HG03196 (cell line): ENCODE results near the gene ACSM6.
"Not testable (repeated sequence)": the region's sequence is repeated elsewhere in the genome, so short reads cannot be mapped to it uniquely, and the experiment has no call there.

Experiments
- ATAC-seq: cut with Tn5 transposase; IDR thresholded peaks from one replicate; pipeline ENCODE4 v1.9.1; 2021; ENCODE audit not compliant: unreplicated experiment

The ACSM6 gene

GRCh38 chr10:95214369-95214768 lies 20.3 kb downstream of the ACSM6 start:
- no peak for ATAC-seq

DNA sequence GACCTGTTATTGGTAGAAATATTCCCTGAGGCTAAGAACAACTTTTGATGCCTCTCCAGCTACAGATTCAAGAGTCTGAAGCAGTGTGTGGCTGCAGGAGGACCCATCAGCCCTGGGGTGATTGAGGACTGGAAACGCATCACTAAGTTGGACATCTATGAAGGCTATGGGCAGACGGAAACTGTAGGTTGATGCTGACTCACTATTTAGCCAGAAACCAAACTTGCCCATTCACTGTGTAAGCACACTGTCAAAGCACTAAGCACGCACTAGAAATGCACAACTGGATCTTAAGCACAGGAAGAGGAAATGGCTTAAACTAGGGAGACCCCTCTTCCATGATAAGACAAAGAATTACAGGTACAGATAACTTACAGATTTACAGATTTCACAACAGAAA lies 20.8 kb downstream of the ACSM6 start:
- peak; percentile 72 for ATAC-seq

DNA sequence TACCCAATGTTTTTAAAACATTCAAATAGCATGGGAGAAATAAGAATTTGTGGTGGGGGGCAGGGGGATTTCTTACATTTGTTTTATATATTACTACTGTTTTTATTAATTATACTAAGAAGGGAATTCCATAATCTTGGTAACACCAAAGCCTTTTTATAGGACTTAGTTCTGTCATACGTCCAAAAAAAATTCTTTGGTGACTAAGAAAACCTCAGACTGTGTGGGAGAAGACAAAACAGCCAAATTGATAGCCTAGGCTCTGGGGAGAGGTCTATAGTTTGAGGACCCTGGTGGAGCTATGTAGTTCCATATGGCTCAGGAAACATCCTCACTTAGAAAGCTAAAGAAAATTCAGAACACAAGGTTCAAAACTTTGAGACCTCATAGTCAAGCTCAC lies 23.4 kb downstream of the ACSM6 start:
- ATAC-seq, result no peak

- ATAC-seq, result no peak
Observed at GRCh38 chr10:95220539-95220938, 26.5 kb downstream of the ACSM6 start.

DNA sequence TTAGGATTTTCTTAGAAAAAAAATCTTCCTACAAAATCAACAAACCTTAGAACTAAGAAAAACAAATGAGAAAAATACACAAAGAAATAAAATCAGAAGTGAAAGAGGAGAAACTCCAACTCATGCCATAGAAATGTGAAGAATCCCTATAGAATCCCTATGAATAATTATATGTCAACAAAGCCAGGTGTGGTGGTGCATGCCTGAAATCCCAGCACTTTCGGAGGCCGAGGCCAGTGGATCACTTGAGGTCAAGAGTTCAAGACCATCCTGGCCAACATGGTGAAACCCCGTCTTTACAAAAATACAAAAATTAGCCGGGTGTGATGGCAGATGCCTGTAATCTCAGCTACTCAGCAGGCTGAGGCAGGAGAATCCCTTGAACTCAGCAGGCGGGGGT lies 27.1 kb downstream of the ACSM6 start:
- ATAC-seq, result no peak

DNA sequence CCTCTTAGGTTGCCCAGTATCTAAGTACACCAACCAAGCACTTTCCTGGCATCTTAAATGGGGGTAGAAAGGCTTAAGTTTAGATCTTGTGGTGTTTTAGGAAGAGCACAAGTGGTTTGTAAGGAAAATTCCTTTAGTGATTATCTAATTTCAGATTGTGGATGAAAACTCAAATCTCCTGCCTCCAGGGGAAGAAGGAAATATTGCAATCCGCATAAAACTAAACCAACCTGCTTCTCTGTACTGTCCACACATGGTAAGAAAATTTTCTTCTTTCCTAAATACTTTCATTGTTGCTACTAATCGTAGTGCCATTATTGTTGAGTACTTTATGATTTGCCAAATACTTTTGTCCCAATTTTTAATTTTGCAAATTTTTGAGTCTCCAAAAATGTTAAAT lies 31.1 kb downstream of the ACSM6 start:
- ATAC-seq, result no peak

GRCh38 chr10:95228934-95229723 lies 35.1 kb downstream of the ACSM6 start:
- not testable (repeated sequence) for ATAC-seq

- ATAC-seq, result no peak
Observed at GRCh38 chr10:95229724-95230627, 35.9 kb downstream of the ACSM6 start.

GRCh38 chr10:95230677-95231586 lies 36.9 kb downstream of the ACSM6 start:
- ATAC-seq, result not testable (repeated sequence)

DNA sequence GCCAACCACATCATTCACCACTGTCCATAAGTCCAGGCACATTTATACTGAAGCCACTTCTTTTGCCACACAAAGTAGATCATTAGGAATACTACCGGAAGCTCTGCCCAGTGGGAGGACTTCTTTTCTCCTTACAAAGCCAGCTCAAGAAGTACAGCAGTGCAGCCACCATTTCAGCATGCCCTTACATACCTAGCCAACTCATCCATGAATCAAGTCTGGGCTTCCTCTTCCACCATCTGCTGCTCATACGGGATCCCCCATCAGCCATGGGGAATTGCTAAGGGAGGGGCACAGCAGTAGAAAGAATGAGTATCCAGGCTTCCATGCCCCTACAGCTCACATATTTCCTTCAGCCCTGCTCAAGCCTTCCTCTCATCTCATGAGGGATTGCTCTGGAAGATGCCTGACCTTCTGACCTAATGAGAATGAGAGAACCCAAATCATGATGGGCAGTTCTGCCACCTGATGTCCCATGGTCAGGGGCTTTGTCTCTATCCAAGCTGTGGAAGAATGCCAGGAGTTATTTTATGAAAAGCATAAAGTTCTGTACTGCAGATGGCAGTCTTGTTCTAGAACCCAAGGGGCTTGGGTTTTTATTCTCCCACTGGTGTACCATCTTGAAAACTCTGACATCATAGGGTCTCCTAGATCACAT lies 39.5 kb downstream of the ACSM6 start:
- ATAC-seq, result no peak

DNA sequence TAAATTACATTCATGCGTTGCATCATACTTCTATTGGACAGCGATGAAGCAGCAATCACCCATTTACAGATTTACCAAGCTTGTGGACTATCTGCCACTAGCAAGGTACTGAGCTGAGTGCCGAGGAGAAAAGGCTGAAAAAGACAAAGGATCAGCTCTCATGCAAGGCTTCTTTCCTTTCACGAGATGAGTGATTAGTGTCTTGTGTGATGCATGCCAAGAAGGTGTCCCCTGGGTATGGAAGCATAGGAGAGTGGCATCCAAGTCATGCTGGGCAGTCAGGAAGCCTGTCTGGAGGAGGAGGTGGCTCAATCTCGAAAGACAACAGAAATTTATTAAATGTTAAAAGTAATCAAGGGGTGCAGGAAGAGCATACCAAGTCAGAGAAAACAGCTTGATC lies 40.9 kb downstream of the ACSM6 start:
- ATAC-seq, result no peak

DNA sequence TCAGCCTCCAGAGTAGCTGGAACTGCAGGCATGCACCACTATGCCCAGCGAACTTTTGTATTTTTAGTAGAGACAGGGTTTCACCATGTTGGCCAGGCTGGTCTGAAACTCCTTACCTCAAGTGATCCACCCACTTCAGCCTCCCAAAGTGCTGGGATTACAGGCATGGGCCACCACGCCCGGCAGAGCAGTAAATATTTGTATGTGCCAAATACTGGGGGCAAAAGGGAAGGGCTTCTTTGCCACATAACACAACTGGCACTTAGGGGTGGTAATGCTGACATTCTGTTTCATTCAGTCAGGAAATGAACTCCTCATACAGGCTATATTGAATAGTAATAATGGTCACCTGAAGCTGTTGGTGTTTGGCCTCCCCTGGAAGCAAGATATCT lies 41.6 kb downstream of the ACSM6 start:
- ATAC-seq, result no peak

- ATAC-seq, result peak; percentile 97
Observed at GRCh38 chr10:95236068-95236903, 42.2 kb downstream of the ACSM6 start.

- ATAC-seq, result no peak
Observed at GRCh38 chr10:95237376-95238170, 43.5 kb downstream of the ACSM6 start.

- ATAC-seq, result not testable (repeated sequence)
Observed at GRCh38 chr10:95240096-95240495, 46.1 kb downstream of the ACSM6 start.

GRCh38 chr10:95240811-95241210 lies 46.8 kb downstream of the ACSM6 start:
- no peak for ATAC-seq

- ATAC-seq, result no peak
Observed at GRCh38 chr10:95241533-95241932, 47.5 kb downstream of the ACSM6 start.

- no peak for ATAC-seq
Observed at GRCh38 chr10:95242581-95243317, 48.7 kb downstream of the ACSM6 start.
